A549 (cell line): ENCODE results near the gene FKBP6.

Experiments
- BHLHE40 ChIP-seq: IDR thresholded peaks from 2 replicates; pipeline ENCODE4 v1.6.1; 2012; ENCODE audit warnings: low read depth, low read length, inconsistent platforms
- EP300 ChIP-seq, 2 experiments: fragments of >200 bp; sonication (Bioruptor Twin); formaldehyde crosslinking; IDR thresholded peaks; 2 replicates in 1 of 2; 3 replicates in 1 of 2; pipeline ENCODE4 v1.6.1; 2016 to 2017
- FOSL2 ChIP-seq, 2 experiments: fragments of 450-650 bp in 1 of 2; fragments of >200 bp in 1 of 2; sonication (Bioruptor Twin) in 1 of 2; formaldehyde crosslinking; IDR thresholded peaks; 2 replicates each; pipeline versions ENCODE4 v1.5.0 to v1.6.1; 2016 to 2020; ENCODE audit warnings: mild to moderate bottlenecking in 1 of 2, moderate library complexity in 1 of 2
- JUN ChIP-seq, 2 experiments: fragments of >200 bp; sonication (Bioruptor Twin); formaldehyde crosslinking; IDR thresholded peaks; 2 replicates in 1 of 2; 3 replicates in 1 of 2; pipeline ENCODE4 v1.6.1; 2016 to 2017
- JUNB ChIP-seq: fragments of >200 bp; sonication (Bioruptor Twin); formaldehyde crosslinking; IDR thresholded peaks from 2 replicates; pipeline ENCODE4 v1.6.1; 2016
- KDM5A ChIP-seq: fragments of 200-600 bp; sonication (generic); IDR thresholded peaks from 2 replicates; pipeline ENCODE4 v1.6.1; 2016; ENCODE audit warnings: antibody characterized with exemption, mild to moderate bottlenecking
- POLR2AphosphoS2 ChIP-seq: conservative IDR thresholded peaks from 2 replicates; pipeline ENCODE4 v1.6.1; 2012; ENCODE audit warnings: low read length, improper control_type of control experiment, inconsistent platforms
- RCOR1 ChIP-seq: fragments of 150-350 bp; IDR thresholded peaks from 2 replicates; pipeline ENCODE4 v1.6.1; 2014; ENCODE audit warnings: antibody characterized with exemption, low read length, low read depth
- TF ChIP-seq, protein P1 (sequence below): fragments of >200 bp; sonication (Bioruptor Twin); formaldehyde crosslinking; IDR thresholded peaks from 3 replicates; pipeline ENCODE4 v1.5.1; 2016
- TF ChIP-seq, protein P2 (sequence below): fragments of 150-350 bp; IDR thresholded peaks from 2 replicates; pipeline ENCODE4 v1.6.1; 2014; ENCODE audit warnings: low read depth, mild to moderate bottlenecking, low read length
- TF ChIP-seq, protein P3 (sequence below): IDR thresholded peaks from 2 replicates; pipeline ENCODE4 v1.6.1; 2012
- TF ChIP-seq, protein P4 (sequence below): fragments of >200 bp; sonication (Bioruptor Twin); formaldehyde crosslinking; IDR thresholded peaks from 3 replicates; pipeline ENCODE4 v1.6.1; 2016

DNA sequence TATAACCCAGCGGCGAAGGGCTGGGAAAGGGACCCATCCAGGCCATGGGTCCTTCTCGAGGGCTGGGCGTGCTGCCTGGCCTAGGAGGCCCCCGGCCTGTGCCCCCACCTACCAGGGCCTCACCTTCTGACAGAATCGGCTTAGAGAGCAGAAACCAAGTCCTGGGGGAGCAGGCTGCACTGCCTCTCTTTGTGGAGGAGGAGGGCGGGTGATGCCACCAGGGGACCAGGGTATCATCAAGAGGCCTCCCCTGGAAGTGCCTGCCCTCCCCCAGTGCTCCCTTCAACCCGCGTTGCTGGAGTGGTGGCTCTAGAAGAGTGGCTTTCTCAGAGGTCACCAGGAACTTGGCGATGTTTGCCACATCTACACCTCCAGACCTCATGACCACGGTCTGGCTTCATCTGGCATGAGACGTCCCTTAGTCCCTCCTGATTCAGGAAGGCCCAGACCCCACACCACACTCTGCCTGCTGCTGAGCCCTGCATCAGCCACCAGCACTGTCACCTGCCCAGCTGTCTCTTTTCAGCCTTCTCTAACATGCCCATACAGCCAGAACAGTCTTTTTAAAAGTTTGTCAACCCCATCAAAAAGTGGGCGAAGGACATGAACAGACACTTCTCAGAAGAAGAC is 31.9 kb downstream of the FKBP6 start:
- TF ChIP-seq, protein P1, sequence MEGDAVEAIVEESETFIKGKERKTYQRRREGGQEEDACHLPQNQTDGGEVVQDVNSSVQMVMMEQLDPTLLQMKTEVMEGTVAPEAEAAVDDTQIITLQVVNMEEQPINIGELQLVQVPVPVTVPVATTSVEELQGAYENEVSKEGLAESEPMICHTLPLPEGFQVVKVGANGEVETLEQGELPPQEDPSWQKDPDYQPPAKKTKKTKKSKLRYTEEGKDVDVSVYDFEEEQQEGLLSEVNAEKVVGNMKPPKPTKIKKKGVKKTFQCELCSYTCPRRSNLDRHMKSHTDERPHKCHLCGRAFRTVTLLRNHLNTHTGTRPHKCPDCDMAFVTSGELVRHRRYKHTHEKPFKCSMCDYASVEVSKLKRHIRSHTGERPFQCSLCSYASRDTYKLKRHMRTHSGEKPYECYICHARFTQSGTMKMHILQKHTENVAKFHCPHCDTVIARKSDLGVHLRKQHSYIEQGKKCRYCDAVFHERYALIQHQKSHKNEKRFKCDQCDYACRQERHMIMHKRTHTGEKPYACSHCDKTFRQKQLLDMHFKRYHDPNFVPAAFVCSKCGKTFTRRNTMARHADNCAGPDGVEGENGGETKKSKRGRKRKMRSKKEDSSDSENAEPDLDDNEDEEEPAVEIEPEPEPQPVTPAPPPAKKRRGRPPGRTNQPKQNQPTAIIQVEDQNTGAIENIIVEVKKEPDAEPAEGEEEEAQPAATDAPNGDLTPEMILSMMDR: no peak
- TF ChIP-seq RCOR1: no peak
- TF ChIP-seq, protein P2, sequence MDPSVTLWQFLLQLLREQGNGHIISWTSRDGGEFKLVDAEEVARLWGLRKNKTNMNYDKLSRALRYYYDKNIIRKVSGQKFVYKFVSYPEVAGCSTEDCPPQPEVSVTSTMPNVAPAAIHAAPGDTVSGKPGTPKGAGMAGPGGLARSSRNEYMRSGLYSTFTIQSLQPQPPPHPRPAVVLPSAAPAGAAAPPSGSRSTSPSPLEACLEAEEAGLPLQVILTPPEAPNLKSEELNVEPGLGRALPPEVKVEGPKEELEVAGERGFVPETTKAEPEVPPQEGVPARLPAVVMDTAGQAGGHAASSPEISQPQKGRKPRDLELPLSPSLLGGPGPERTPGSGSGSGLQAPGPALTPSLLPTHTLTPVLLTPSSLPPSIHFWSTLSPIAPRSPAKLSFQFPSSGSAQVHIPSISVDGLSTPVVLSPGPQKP: no peak
- TF ChIP-seq EP300 (IDR thresholded peaks at IDR 0.05): no peak
- no peak for TF ChIP-seq JUNB
- no peak for TF ChIP-seq KDM5A
- no peak for TF ChIP-seq BHLHE40
- TF ChIP-seq POLR2AphosphoS2: no peak
- TF ChIP-seq, protein P3, sequence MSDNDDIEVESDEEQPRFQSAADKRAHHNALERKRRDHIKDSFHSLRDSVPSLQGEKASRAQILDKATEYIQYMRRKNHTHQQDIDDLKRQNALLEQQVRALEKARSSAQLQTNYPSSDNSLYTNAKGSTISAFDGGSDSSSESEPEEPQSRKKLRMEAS: no peak
- TF ChIP-seq, protein P4, sequence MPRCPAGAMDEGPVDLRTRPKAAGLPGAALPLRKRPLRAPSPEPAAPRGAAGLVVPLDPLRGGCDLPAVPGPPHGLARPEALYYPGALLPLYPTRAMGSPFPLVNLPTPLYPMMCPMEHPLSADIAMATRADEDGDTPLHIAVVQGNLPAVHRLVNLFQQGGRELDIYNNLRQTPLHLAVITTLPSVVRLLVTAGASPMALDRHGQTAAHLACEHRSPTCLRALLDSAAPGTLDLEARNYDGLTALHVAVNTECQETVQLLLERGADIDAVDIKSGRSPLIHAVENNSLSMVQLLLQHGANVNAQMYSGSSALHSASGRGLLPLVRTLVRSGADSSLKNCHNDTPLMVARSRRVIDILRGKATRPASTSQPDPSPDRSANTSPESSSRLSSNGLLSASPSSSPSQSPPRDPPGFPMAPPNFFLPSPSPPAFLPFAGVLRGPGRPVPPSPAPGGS: no peak
- no peak for TF ChIP-seq FOSL2 (IDR thresholded peaks at IDR 0.05)
- no peak for TF ChIP-seq FOSL2 (CRISPR knock-in tag; IDR thresholded peaks at IDR 0.05)
- no peak for TF ChIP-seq JUN (IDR thresholded peaks at IDR 0.05)
